Measurements from ENCODE around the gene TNRC18.
"Not testable (repeated sequence)": the region's sequence is repeated elsewhere in the genome, so short reads cannot be mapped to it uniquely, and the experiment has no call there.

The TNRC18 gene

GRCh38 chr7:5287802-5288201 lies 135.8 kb downstream of the TNRC18 start:
- no peak for TF ChIP-seq CTCF (conservative IDR thresholded peaks at IDR 0.05)
- H3K27ac ChIP-seq = no peak overlapping the region

DNA sequence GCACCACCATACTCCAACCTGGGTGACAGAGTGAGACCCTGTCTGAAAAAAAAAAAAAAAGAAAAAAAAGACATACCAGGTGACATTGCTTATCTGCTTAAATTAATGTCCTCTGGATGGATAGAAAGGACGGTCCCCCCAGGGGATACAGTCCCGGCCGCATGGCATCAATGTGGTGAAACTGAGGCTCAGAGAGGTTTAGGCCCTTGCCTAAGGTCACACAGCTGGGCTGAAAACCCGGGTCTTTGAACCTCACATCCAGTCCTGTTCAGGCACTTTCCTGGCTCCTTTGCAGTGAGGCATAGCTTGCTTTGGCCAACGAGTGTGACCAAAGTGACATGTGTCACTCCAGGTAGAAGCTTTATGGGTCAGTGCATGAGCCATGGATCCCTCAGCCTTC lies 136.3 kb downstream of the TNRC18 start:
- not testable (repeated sequence) for H3K27ac ChIP-seq

DNA sequence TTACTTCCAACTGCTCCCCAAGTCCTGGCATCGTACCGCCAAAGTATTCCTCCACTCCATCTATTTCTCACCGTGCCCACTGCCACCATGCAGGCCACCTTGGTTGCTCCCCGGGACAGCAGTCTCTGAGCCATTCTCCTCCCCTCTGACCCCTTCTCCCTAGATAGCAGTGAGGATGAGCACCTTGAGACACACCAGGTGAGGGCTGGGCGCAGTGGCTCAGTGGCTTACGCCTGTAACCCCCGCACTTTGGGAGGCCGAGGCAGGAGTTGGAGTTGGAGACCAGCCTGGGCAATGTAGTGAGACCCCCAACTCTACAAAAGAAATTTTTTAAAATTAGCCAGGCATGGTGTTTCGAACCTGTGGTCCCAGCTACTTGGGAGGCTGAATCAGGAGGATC lies 136.7 kb downstream of the TNRC18 start:
- H3K27ac ChIP-seq = no peak overlapping the region
- TF ChIP-seq CTCF (conservative IDR thresholded peaks at IDR 0.05) = no peak

DNA sequence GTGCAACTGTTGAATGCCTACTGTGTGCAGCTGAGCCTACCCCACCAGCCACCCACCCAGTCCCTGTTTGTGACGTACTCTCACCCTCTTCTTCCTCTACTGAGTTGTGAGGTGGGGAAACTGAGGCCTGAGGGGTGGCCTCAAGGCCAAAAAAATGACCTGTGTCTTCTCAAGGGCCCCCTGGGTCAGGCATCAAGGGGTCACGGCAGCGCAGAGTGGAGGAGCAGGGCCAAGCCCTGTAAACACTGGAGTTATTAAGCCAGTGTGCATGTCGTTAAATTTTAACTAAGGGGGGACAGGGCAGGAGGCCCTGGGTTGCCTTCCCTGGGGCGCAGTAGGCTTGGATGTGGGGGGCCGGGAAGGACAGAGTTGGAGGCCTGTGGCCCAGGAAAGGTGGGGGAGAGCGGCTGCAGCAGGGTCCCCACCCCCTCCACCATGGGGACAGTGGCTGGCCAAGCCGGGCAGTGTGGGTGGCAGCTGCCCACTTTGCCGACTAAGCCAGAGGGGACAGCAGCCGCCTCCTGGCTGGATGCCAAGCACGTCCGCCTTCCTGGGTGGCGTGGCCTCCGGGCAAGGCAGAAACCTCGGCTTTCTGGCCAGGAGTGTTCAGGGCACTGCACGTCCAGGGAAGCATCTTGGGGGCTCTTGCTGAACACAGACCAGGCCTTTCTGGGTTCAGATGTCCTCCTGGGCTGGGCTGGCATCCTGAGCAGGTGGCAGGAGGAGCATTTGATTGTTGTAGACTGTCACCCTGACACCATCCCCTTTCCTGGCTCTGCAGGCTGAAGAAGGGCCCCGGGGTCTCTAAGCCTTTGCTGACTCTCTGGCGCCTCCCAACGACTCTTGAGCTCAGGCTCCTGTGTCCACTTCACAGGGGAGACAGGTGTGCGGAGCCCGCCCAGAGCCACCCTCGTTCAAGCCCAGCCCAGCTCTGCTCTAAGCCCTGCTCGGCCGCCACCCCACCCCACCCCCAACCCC lies 139.0 kb downstream of the TNRC18 start:
- TF ChIP-seq CTCF (conservative IDR thresholded peaks at IDR 0.05) = 0 out of 2 replicates have a peak, but pooled peaks have one; percentile 14
- no peak overlapping the region for H3K27ac ChIP-seq

GRCh38 chr7:5283421-5284303 lies 140.0 kb downstream of the TNRC18 start:
- no peak overlapping the region for H3K27ac ChIP-seq
- no peak for TF ChIP-seq CTCF (conservative IDR thresholded peaks at IDR 0.05)

DNA sequence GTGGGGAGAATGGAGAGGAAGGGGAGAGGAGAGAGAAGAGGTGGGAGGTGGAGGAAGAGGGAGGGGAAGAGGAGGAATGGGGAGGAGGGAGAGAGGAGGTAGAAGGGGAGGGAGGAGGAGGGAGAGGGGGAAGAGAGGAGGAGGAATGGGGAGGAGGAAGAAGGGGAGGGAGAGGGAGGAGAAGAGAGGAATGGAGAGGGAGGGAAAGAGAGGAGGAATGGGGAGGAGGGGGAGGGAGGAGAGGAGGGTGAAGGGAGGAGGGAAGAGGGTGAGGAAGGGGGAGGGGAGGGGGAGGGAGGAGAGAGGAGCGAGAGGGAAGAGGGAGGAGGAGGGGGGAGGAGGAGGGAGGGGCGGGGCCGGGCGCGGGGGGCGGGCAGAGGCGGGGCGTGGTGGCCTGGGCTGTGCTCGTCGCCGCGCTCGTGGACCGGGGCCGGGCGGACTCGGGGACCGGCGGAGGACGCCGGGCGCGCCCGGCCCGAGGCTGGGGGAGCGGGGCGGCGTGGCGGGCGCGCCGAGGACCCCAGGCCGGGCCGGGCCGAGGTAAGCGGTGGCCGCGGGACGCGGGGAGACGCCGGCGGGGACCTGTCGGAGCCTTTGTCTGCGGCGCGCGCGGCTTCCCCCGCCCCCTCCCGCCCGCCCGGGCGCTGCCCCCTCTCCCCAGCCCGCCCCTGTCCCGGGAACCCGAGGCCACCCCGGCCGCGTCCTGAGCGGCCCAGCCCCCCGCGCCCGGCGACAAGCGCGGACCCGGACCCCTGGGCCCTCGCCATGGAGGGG lies 140.9 kb downstream of the TNRC18 start, which contains the start of gene SLC29A4:
TSS of gene SLC29A4 (plus strand) at position 401 of the 774 bp plus-strand sequence. CDS start 4,874 bp downstream, outside the sequence.
- H3K27ac ChIP-seq = no peak within 1 kb of the TSS
- TF ChIP-seq CTCF (conservative IDR thresholded peaks at IDR 0.05) = no peak

GRCh38 chr7:5281598-5282500 lies 141.8 kb downstream of the TNRC18 start:
- not testable (repeated sequence) for H3K27ac ChIP-seq

Data from VCaP (cell line).